ENCODE data around the gene TPGS2.
"Not testable (repeated sequence)": the region's sequence is repeated elsewhere in the genome, so short reads cannot be mapped to it uniquely, and the experiment has no call there.

The TPGS2 gene

GRCh38 chr18:36826556-36826955 lies 2.2 kb downstream of the TPGS2 start:
- no peak overlapping the region for H3K4me3 ChIP-seq (ENCODE audit: low read length)
- no peak for TF ChIP-seq CTCF (IDR thresholded peaks at IDR 0.05; ENCODE audit: insufficient read depth, low read depth, low read length, missing control alignments)

GRCh38 chr18:36825526-36825925 lies 3.3 kb downstream of the TPGS2 start:
- TF ChIP-seq CTCF (IDR thresholded peaks at IDR 0.05; ENCODE audit: insufficient read depth, low read depth, low read length, missing control alignments): no peak
- no peak overlapping the region for H3K4me3 ChIP-seq (ENCODE audit: low read length)
- no peak for DNase-seq (ENCODE audit: low read depth)

More at GRCh38 chr18:36826556-36826955, 2.2 kb downstream of the TPGS2 start:
- no peak for DNase-seq (ENCODE audit: low read depth)

DNA sequence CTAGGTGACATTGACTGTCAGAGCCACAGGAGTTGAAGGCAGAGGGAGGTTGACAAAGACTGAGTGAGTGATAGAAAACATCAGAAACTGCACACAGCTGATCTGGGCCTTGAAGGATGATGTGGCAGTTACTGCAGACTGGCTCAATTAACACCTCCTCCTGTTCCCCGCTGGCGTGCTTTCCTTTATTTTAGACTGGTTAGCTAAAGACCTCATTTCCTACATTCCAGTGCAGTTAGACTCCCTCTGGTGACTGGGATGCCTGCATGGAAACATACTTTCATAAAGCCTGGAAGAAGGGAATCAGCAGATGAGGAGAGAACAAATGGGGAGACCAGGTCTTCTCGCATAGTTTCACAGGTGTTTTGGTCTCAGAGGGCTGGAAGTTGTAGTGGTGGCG lies 7.1 kb downstream of the TPGS2 start:
- H3K4me3 ChIP-seq (ENCODE audit: low read length): no peak overlapping the region
- no peak for DNase-seq (ENCODE audit: low read depth)
- TF ChIP-seq CTCF (IDR thresholded peaks at IDR 0.05; ENCODE audit: insufficient read depth, low read depth, low read length, missing control alignments): no peak

GRCh38 chr18:36819621-36820020 lies 9.2 kb downstream of the TPGS2 start:
- no peak for TF ChIP-seq CTCF (IDR thresholded peaks at IDR 0.05; ENCODE audit: insufficient read depth, low read depth, low read length, missing control alignments)
- no peak overlapping the region for H3K4me3 ChIP-seq (ENCODE audit: low read length)
- DNase-seq (ENCODE audit: low read depth): no peak

DNA sequence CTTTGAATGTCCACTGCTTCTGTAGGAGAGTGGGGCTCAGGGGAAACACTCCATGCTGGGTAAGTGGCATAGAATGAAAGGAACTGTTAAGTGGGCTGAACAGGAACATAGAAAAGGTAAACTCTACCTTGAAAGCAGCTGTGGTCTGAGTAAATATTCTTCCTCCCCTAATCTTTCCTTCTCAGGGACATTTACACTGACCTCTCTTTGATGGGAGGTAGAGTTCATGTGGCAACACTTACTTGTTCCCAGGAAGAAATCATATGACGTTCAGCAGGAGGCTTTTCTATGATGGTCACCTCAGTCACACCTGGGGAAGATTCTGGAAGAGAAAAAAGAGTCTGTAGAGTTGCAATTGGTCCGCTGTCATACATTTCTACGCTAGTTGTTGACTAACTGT lies 10.2 kb downstream of the TPGS2 start:
- no peak overlapping the region for H3K4me3 ChIP-seq (ENCODE audit: low read length)
- TF ChIP-seq CTCF (IDR thresholded peaks at IDR 0.05; ENCODE audit: insufficient read depth, low read depth, low read length, missing control alignments): no peak
- no peak for DNase-seq (ENCODE audit: low read depth)

- TF ChIP-seq CTCF (IDR thresholded peaks at IDR 0.05; ENCODE audit: insufficient read depth, low read depth, low read length, missing control alignments): no peak
- no peak overlapping the region for H3K4me3 ChIP-seq (ENCODE audit: low read length)
- DNase-seq (ENCODE audit: low read depth): no peak
Measured at GRCh38 chr18:36817039-36817438, 11.8 kb downstream of the TPGS2 start.

GRCh38 chr18:36816096-36816495 lies 12.7 kb downstream of the TPGS2 start:
- not testable (repeated sequence) for H3K4me3 ChIP-seq (ENCODE audit: low read length); DNase-seq (ENCODE audit: low read depth)

DNA sequence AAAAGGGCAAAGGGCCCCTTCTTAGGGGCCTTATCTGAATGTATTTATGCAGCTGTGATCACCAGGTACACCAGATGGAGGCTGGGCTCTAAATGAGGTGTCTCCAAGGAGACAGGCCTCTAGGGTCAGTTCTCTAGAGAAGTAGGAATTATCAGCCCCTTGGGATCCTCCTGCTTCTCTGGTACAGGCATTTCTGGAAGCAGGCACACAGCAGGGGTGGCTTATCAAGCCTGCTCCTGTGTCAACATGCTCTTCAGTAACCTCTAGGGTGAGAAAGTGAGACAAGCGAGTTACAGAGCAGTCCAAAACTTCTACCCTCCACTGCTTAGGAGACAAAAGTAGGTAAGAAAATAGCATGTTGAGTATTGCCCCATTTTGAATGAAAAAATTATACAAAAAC lies 13.8 kb downstream of the TPGS2 start:
- no peak for TF ChIP-seq CTCF (IDR thresholded peaks at IDR 0.05; ENCODE audit: insufficient read depth, low read depth, low read length, missing control alignments)
- DNase-seq (ENCODE audit: low read depth): no peak
- H3K4me3 ChIP-seq (ENCODE audit: low read length): no peak overlapping the region

Measured in epithelial cell of esophagus (primary cell).